ENCODE data around the gene S100A11. TPM values are rescaled to one million over a fixed set of nuclear protein-coding genes. Genes with fewer than 3 reads are reported as not detected.

S100A11 gene
- total and polyA plus RNA-seq, 9 of the 15 experiments (the other 6 are each of a cell fraction or from before 2014, with no cell fraction given): 131 to 808 (median 235) TPM

- TF ChIP-seq CEBPG (CRISPR knock-in tag; IDR thresholded peaks at IDR 0.05) (no peak), CEBPG (tag; conservative IDR thresholded peaks at IDR 0.05 in 1 of 2, IDR thresholded peaks at IDR 0.05 in 1 of 2) (no peak)
Observed at GRCh38 chr1:152015766-152016165, 21.0 kb downstream of the S100A11 start (continued).

DNA sequence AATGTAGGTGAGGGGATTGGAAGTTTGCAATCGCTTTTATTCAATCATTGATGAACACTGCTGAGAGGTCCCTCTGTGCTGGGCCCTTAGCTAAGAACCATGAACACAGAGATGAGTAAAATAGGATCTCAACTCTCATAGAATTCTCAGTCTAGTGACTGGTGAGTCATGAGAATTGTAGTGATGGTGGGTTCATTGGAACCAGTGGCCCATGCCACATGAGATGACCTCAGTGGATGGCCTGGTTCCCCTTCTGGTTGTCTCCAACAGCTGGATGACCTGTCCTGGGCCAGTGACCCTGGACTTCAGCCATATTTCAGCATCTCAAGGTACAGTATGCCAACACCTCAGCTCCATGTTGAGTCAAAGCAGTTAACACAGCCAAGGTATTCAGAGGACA, 21.9 kb downstream of the S100A11 start:
- FAIRE-seq: no peak

More for the DNA sequence above, 21.9 kb downstream of the S100A11 start:
- peaks cover 10 to 19% of the 10 kb centered on the region in 2 experiments; a peak in 3 of 5 replicates for H3K27me3 ChIP-seq (ENCODE audit: control insufficient read depth in 2 of 2, insufficient read depth in 2 of 2, low read length in 2 of 2)
- ChIA-PET POLR2A (no interaction called here), CTCF (ENCODE audit: low intra/inter-chr PET ratio) (no interaction called here)
- WGBS (ENCODE audit: insufficient coverage, low coverage, missing lambda C conversion rate): 0% methylated on average over 1 of the region's 1 CpG
- no peak overlapping the region for H3K4me2 ChIP-seq (ENCODE audit: insufficient read depth, low read length)
- no peak overlapping the region for H3K4me3 ChIP-seq
- no peaks in the 10 kb centered on the region for H3K36me3 ChIP-seq (ENCODE audit: control insufficient read depth, insufficient read depth, low read length)
- H3K79me2 ChIP-seq (ENCODE audit: control insufficient read depth, insufficient read depth, low read length): no peaks in the 10 kb centered on the region
- no peaks in the 10 kb centered on the region for H3K9me3 ChIP-seq (replicated peaks; ENCODE audit: control insufficient read depth, insufficient read depth, low read depth, low read length)
- DNase-seq (ENCODE audit: extremely low read depth in 1 of 4, low spot score in 3 of 4): no peak
- no peaks in the 10 kb centered on the region for H3K4me1 ChIP-seq (replicated peaks in 1 of 2; ENCODE audit: control insufficient read depth in 2 of 2, insufficient read depth in 2 of 2, low read length in 2 of 2)
- no peak overlapping the region for H3K27ac ChIP-seq (ENCODE audit: extremely low read depth, low read depth, low read length)
- no peak overlapping the region for H3K9ac ChIP-seq (ENCODE audit: insufficient read depth in 1 of 2, low read depth in 2 of 2, low read length in 2 of 2)
- H3K9me1 ChIP-seq (ENCODE audit: control insufficient read depth, insufficient read depth, low read length): no peaks in the 10 kb centered on the region
- TF ChIP-seq ZNF324 (CRISPR knock-in tag; IDR thresholded peaks at IDR 0.05) (no peak), AFF1 (IDR thresholded peaks at IDR 0.05; ENCODE audit: low read depth in 1 of 2, partially characterized antibody in 2 of 2) (no peak), RFX5 (IDR thresholded peaks at IDR 0.05; ENCODE audit: low read depth, low read length) (no peak), RBM15 (IDR thresholded peaks at IDR 0.05; ENCODE audit: insufficient read depth, low read length) (no peak), POLR2B (IDR thresholded peaks at IDR 0.05; ENCODE audit: low read depth, partially characterized antibody) (no peak), CBX2 (IDR thresholded peaks at IDR 0.05; ENCODE audit: insufficient read depth, low read length, poor library complexity, severe bottlenecking) (no peak)
- in situ Hi-C loops (cut with MboI) (loop anchor here (5.0 kb wide), 1 partner anchor 83 kb away; no protein-coding TSS in a partner anchor), intact Hi-C loops (cut with micrococcal nuclease) (no loop called here)
- H2AFZ ChIP-seq (ENCODE audit: low read depth, low read length): no peak overlapping the region
- no TSS peak for BruUV-seq (replicated peaks)
- ATAC-seq: no peak
- no peaks in the 10 kb centered on the region for H4K20me1 ChIP-seq (replicated peaks; ENCODE audit: control insufficient read depth, insufficient read depth, low read length)
